ENCODE measurements around the gene EPS8L1. TPM values are rescaled to one million over a fixed set of nuclear protein-coding genes. Genes with fewer than 3 reads are reported as not detected.
"Not testable (repeated sequence)": the region's sequence is repeated elsewhere in the genome, so short reads cannot be mapped to it uniquely, and the experiment has no call there.

EPS8L1 gene
- total RNA-seq, 4 donors from 2014 or later: 28.7 to 115 (median 49.1) TPM

DNA sequence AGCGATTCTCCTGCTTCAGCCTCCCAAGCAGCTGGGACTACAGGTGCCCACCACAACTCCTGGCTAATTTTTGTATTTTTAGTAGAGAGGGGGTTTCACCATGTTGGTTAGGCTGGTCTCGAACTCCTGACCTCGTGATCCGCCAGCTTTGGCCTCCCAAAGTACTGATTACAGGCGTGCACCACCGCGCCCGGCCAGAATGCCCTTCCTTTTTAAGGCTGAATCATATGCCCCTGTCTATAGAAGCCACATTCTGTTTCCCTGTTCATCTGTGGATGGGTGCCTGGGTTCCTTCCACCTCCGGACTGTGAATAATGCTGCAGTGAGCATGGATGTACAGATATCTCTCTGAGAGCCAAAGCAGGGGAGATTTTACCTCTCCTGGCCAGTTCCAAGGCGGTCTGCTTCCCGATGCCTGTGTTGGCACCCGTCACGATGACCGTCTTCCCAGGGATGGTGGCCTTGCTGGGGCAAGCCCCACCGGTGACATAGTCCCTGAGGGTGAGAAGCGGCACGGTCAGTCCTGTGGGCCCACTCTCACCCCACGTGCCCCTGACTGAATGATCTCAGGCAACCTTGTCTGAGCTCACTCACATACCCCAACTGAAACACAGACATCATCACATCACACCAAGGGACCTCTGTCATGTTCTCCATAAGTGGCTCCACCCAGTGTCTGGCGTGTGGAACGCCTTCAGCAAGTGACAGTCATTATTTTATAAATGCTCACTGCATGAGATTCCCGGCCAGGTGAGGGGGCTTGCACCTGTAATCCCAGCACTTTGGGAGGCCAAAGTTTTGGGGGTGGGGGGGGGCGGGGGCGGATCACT lies 16.7 kb upstream of the EPS8L1 start:
- DNase-seq: no peak
- no peak overlapping the region for H3K27ac ChIP-seq
- WGBS, 2 donors (ENCODE audit: low coverage in 1 of 2): 96% methylated on average over 23 of the region's 23 CpGs; no CpG with 5 or more reads in 1 of the 2 donors
- intact Hi-C loops (cut with DNase I; ENCODE audit: low total_unique reads) (no loop called here), in situ Hi-C loops (cut with MboI; ENCODE audit: low pct_ligation_motif_present in 1 of 4, low pct_unique_long_range_greater_than_20kb in 1 of 4, low sequenced_read_pairs in 3 of 4) (no loop called here)
- TF ChIP-seq, protein P1, sequence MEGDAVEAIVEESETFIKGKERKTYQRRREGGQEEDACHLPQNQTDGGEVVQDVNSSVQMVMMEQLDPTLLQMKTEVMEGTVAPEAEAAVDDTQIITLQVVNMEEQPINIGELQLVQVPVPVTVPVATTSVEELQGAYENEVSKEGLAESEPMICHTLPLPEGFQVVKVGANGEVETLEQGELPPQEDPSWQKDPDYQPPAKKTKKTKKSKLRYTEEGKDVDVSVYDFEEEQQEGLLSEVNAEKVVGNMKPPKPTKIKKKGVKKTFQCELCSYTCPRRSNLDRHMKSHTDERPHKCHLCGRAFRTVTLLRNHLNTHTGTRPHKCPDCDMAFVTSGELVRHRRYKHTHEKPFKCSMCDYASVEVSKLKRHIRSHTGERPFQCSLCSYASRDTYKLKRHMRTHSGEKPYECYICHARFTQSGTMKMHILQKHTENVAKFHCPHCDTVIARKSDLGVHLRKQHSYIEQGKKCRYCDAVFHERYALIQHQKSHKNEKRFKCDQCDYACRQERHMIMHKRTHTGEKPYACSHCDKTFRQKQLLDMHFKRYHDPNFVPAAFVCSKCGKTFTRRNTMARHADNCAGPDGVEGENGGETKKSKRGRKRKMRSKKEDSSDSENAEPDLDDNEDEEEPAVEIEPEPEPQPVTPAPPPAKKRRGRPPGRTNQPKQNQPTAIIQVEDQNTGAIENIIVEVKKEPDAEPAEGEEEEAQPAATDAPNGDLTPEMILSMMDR (IDR thresholded peaks at IDR 0.05): no peak
- TF ChIP-seq POLR2AphosphoS5 (IDR thresholded peaks at IDR 0.05): no peak
- H3K4me1 ChIP-seq: peaks cover 5 to 20% (median 13%) of the 10 kb centered on the region in 4 donors
- no peaks in the 10 kb centered on the region for H3K9me3 ChIP-seq
- H3K4me3 ChIP-seq: no peak overlapping the region
- peaks cover 0 to 44% (median 14%) of the 10 kb centered on the region in 4 donors for H3K36me3 ChIP-seq
- no peaks in the 10 kb centered on the region for H3K27me3 ChIP-seq

- H3K9me3 ChIP-seq; H3K27ac ChIP-seq; intact Hi-C loops (cut with DNase I; ENCODE audit: low total_unique reads); in situ Hi-C loops (cut with MboI; ENCODE audit: low pct_ligation_motif_present in 1 of 4, low pct_unique_long_range_greater_than_20kb in 1 of 4, low sequenced_read_pairs in 3 of 4); DNase-seq; H3K27me3 ChIP-seq; H3K4me3 ChIP-seq: not testable (repeated sequence)
- Histone ChIP-seq H3K4me1 (peaks cover 5 to 20% (median 13%) of the 10 kb centered on the region in 4 donors), H3K36me3 (peaks cover 0 to 34% (median 9%) of the 10 kb centered on the region in 4 donors)
- WGBS, 2 donors (ENCODE audit: low coverage in 1 of 2): 80 to 94% methylated on average over 7 to 9 of the region's 9 CpGs
Measured at GRCh38 chr19:55060287-55060686, 15.4 kb upstream of the EPS8L1 start.

- intact Hi-C loops (cut with DNase I; ENCODE audit: low total_unique reads) (no loop called here), in situ Hi-C loops (cut with MboI; ENCODE audit: low pct_ligation_motif_present in 1 of 4, low pct_unique_long_range_greater_than_20kb in 1 of 4, low sequenced_read_pairs in 3 of 4) (no loop called here)
- H3K9me3 ChIP-seq: no peaks in the 10 kb centered on the region
- H3K4me3 ChIP-seq: peak within 1 kb of the TSS; percentile 56 to 91 (median 76)
- H3K27me3 ChIP-seq: peaks cover 9% of the 10 kb centered on the region
- peak within 1 kb of the TSS; percentile 76 to 87 (median 84) for H3K27ac ChIP-seq
- H3K4me1 ChIP-seq: peaks cover 5 to 20% (median 13%) of the 10 kb centered on the region in 4 donors
- peak; percentile 98 for DNase-seq
- TF ChIP-seq EP300 (IDR thresholded peaks at IDR 0.05; ENCODE audit: low read depth) (no peak), POLR2A (IDR thresholded peaks at IDR 0.05) (peak; percentile 83), POLR2AphosphoS5 (IDR thresholded peaks at IDR 0.05) (peak; percentile 51 to 85 (median 84))
- TF ChIP-seq, protein P1 (IDR thresholded peaks at IDR 0.05): no peak
- peaks cover 0 to 11% (median 0%) of the 10 kb centered on the region in 4 donors for H3K36me3 ChIP-seq
- 1% methylated on average over 18 to 33 of the region's 70 CpGs for WGBS, 2 donors (ENCODE audit: low coverage in 1 of 2)
Measured at GRCh38 chr19:55062735-55063491, 12.8 kb upstream of the EPS8L1 start, which contains the start of gene RDH13. TSS of gene RDH13 (minus strand) at chr19:55063148. CDS start at chr19:55063032, 116 bp downstream.

- H3K9me3 ChIP-seq: no peaks in the 10 kb centered on the region
- TF ChIP-seq POLR2AphosphoS5 (IDR thresholded peaks at IDR 0.05) (no peak), EP300 (IDR thresholded peaks at IDR 0.05; ENCODE audit: low read depth) (no peak), POLR2A (IDR thresholded peaks at IDR 0.05) (no peak)
- TF ChIP-seq, protein P1 (IDR thresholded peaks at IDR 0.05): no peak
- peaks cover 0 to 6% (median 0%) of the 10 kb centered on the region in 4 donors for H3K36me3 ChIP-seq
- intact Hi-C loops (cut with DNase I; ENCODE audit: low total_unique reads) (no loop called here), in situ Hi-C loops (cut with MboI; ENCODE audit: low pct_ligation_motif_present in 1 of 4, low pct_unique_long_range_greater_than_20kb in 1 of 4, low sequenced_read_pairs in 3 of 4) (no loop called here)
- WGBS, 2 donors (ENCODE audit: low coverage in 1 of 2): 66% methylated on average over 3 of the region's 3 CpGs; no CpG with 5 or more reads in 1 of the 2 donors
- H3K27me3 ChIP-seq: peaks cover 9% of the 10 kb centered on the region
- H3K4me1 ChIP-seq: peaks cover 5 to 20% (median 13%) of the 10 kb centered on the region in 4 donors
- H3K27ac ChIP-seq: peak overlapping the region in 3 of 4 donors; percentile 10 to 87 (median 84)
- no peak for DNase-seq
- H3K4me3 ChIP-seq: peak overlapping the region in 3 of 4 donors; percentile 66 to 91 (median 86)
Measured at GRCh38 chr19:55063492-55063843, 12.2 kb upstream of the EPS8L1 start.

DNA sequence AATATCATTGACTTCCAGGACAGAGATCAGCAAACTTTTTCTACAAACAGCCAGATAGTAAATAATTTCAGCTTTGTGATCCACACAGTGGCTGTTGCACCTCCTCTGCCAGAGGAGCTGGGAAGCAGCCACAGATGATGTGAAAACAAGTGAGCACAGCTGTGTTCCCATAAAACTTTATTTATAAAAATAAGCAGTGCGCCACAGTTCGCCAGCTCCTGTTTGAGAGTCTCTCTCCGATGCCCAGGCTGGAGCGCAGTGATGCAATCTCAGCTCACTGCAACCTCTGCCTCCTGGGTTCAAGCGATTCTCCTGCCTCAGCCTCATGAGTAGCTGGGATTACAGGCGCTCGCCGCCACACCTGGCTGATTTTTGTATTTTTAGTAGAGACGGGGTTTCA lies 10.2 kb upstream of the EPS8L1 start:
- H3K27ac ChIP-seq; H3K9me3 ChIP-seq; DNase-seq; intact Hi-C loops (cut with DNase I; ENCODE audit: low total_unique reads); H3K36me3 ChIP-seq; H3K4me3 ChIP-seq; in situ Hi-C loops (cut with MboI; ENCODE audit: low pct_ligation_motif_present in 1 of 4, low pct_unique_long_range_greater_than_20kb in 1 of 4, low sequenced_read_pairs in 3 of 4): not testable (repeated sequence)
- peaks cover 5 to 30% (median 21%) of the 10 kb centered on the region in 4 donors for H3K4me1 ChIP-seq
- 87 to 88% methylated on average over 3 to 9 of the region's 9 CpGs for WGBS, 2 donors (ENCODE audit: low coverage in 1 of 2)
- peaks cover 26% of the 10 kb centered on the region for H3K27me3 ChIP-seq
